H9 (cell line): ENCODE results near the gene SSTR3. TPM values are rescaled to one million over a fixed set of nuclear protein-coding genes. Genes with fewer than 3 reads are reported as not detected.

ENCODE experiments used
- DNase-seq: peaks from one replicate; pipeline ENCODE4 v3.0.0-alpha.2; 2017
- H2AFZ ChIP-seq: one replicate; pipeline ENCODE4 v1.6.1; 2013; ENCODE audit warnings: mild to moderate bottlenecking, low read length, control low read depth, moderate library complexity
- H2AK5ac ChIP-seq: 2 replicates; pipeline ENCODE4 v1.6.1; 2013; ENCODE audit warnings: low read length, control low read depth, mixed read lengths; ENCODE audit not compliant: insufficient read length
- H2BK120ac ChIP-seq: one replicate; pipeline ENCODE4 v1.6.1; 2013; ENCODE audit warnings: low read depth, mild to moderate bottlenecking, low read length, control low read depth, inconsistent platforms; ENCODE audit not compliant: poor library complexity, severe bottlenecking
- H2BK12ac ChIP-seq: 2 replicates; pipeline ENCODE4 v1.6.1; 2013; ENCODE audit warnings: low read length, control low read depth, mixed read lengths, low read depth; ENCODE audit not compliant: insufficient read length
- H2BK15ac ChIP-seq: 2 replicates; pipeline ENCODE4 v1.6.1; 2013; ENCODE audit warnings: low read depth, low read length, control low read depth
- H2BK20ac ChIP-seq: one replicate; pipeline ENCODE4 v1.6.1; 2013; ENCODE audit warnings: low read depth, mild to moderate bottlenecking, low read length, control low read depth, inconsistent platforms; ENCODE audit not compliant: poor library complexity, severe bottlenecking
- H2BK5ac ChIP-seq: 2 replicates; pipeline ENCODE4 v1.6.1; 2013; ENCODE audit warnings: low read length, control low read depth, mixed read lengths; ENCODE audit not compliant: insufficient read length
- H3K14ac ChIP-seq: 2 replicates; pipeline ENCODE4 v1.6.1; 2013; ENCODE audit warnings: low read length, control low read depth; ENCODE audit not compliant: insufficient read depth
- H3K18ac ChIP-seq: 2 replicates; pipeline ENCODE4 v1.6.1; 2013; ENCODE audit warnings: low read depth, mild to moderate bottlenecking, mixed read lengths, low read length, control low read depth; ENCODE audit not compliant: insufficient read length
- H3K23ac ChIP-seq: 2 replicates; pipeline ENCODE4 v1.6.1; 2013; ENCODE audit warnings: low read length, control low read depth, mixed read lengths, low read depth; ENCODE audit not compliant: insufficient read length
- H3K23me2 ChIP-seq: 2 replicates; pipeline ENCODE4 v1.6.1; 2013; ENCODE audit warnings: low read depth, mild to moderate bottlenecking, mixed read lengths, low read length, control low read depth; ENCODE audit not compliant: insufficient read length, poor library complexity, severe bottlenecking
- H3K27ac ChIP-seq: 2 replicates; pipeline ENCODE4 v1.5.1; 2013; ENCODE audit warnings: low read length, control low read depth, mixed read lengths, low read depth; ENCODE audit not compliant: insufficient read length
- H3K27me3 ChIP-seq: 2 replicates; pipeline ENCODE4 v1.6.1; 2013; ENCODE audit warnings: low read length, control low read depth, inconsistent platforms; ENCODE audit not compliant: insufficient read depth
- H3K4ac ChIP-seq: 2 replicates; pipeline ENCODE4 v1.6.1; 2013; ENCODE audit warnings: low read depth, mild to moderate bottlenecking, control low read depth, inconsistent platforms, low read length, moderate library complexity
- H3K4me1 ChIP-seq: 2 replicates; pipeline ENCODE4 v1.6.1; 2013; ENCODE audit warnings: low read length, control low read depth, inconsistent platforms; ENCODE audit not compliant: insufficient read depth
- H3K4me2 ChIP-seq: 2 replicates; pipeline ENCODE4 v1.6.1; 2013; ENCODE audit warnings: low read length, control low read depth, mixed read lengths; ENCODE audit not compliant: insufficient read length, insufficient read depth
- H3K56ac ChIP-seq: 2 replicates; pipeline ENCODE4 v1.6.1; 2013; ENCODE audit warnings: low read depth, mild to moderate bottlenecking, mixed read lengths, low read length, control low read depth; ENCODE audit not compliant: insufficient read length
- H3K79me1 ChIP-seq: 2 replicates; pipeline ENCODE4 v1.6.1; 2013; ENCODE audit warnings: low read depth, mild to moderate bottlenecking, moderate library complexity, low read length, control low read depth, inconsistent platforms; ENCODE audit not compliant: insufficient read depth, poor library complexity, severe bottlenecking
- H3K79me2 ChIP-seq: 2 replicates; pipeline ENCODE4 v1.6.1; 2013; ENCODE audit warnings: low read length, control low read depth, inconsistent platforms; ENCODE audit not compliant: insufficient read depth
- H3K9ac ChIP-seq: 2 replicates; pipeline ENCODE4 v1.6.1; 2013; ENCODE audit warnings: low read length, control low read depth, mixed read lengths; ENCODE audit not compliant: insufficient read length; ENCODE audit errors: extremely low read depth
- H3K9me3 ChIP-seq: one replicate; pipeline ENCODE4 v1.6.1; 2013; ENCODE audit warnings: low read depth, low read length, inconsistent platforms; ENCODE audit not compliant: control insufficient read depth
- H3T11ph ChIP-seq: one replicate; pipeline ENCODE4 v1.6.1; 2013; ENCODE audit warnings: mild to moderate bottlenecking, low read length, control low read depth, inconsistent platforms
- H4K20me1 ChIP-seq: one replicate; pipeline ENCODE4 v1.6.1; 2013; ENCODE audit not compliant: control insufficient read depth, insufficient read length, insufficient read depth
- H4K5ac ChIP-seq: 2 replicates; pipeline ENCODE4 v1.6.1; 2013; ENCODE audit warnings: low read depth, mild to moderate bottlenecking, mixed read lengths, low read length, control low read depth; ENCODE audit not compliant: insufficient read length
- H4K8ac ChIP-seq: replicated peaks from 2 replicates; pipeline ENCODE4 v1.6.1; 2013; ENCODE audit warnings: low read length, control low read depth, mixed read lengths, low read depth; ENCODE audit not compliant: insufficient read length
- H4K91ac ChIP-seq: 2 replicates; pipeline ENCODE4 v1.6.1; 2013; ENCODE audit warnings: low read depth, mild to moderate bottlenecking, moderate library complexity, mixed read lengths, low read length, control low read depth; ENCODE audit not compliant: insufficient read length
- H3K27ac Mint-ChIP-seq, 3 experiments: 2 replicates in 2 of 3; 3 replicates in 1 of 3; pipeline ENCODE4 v1.8.0; 2020 to 2021; ENCODE audit warnings: mixed read lengths in 3 of 3, mild to moderate bottlenecking in 1 of 3, moderate library complexity in 1 of 3
- H3K27me3 Mint-ChIP-seq: 2 replicates; pipeline ENCODE4 v1.8.0; 2021; ENCODE audit warnings: low read depth, mild to moderate bottlenecking, moderate library complexity, mixed read lengths
- H3K36me3 Mint-ChIP-seq, 3 experiments: 2 replicates in 2 of 3; 3 replicates in 1 of 3; pipeline ENCODE4 v1.8.0; 2020 to 2021; ENCODE audit warnings: low read depth in 3 of 3, mixed read lengths in 3 of 3; ENCODE audit not compliant: insufficient read depth in 1 of 3
- H3K4me1 Mint-ChIP-seq, 2 experiments: 2 replicates each; pipeline ENCODE4 v1.8.0; 2020; ENCODE audit warnings: mixed read lengths in 2 of 2
- H3K4me3 Mint-ChIP-seq, 2 experiments: 2 replicates in 1 of 2; 3 replicates in 1 of 2; pipeline ENCODE4 v1.8.0; 2020 to 2021; ENCODE audit warnings: mild to moderate bottlenecking in 2 of 2, mixed read lengths in 2 of 2, moderate library complexity in 1 of 2
- H3K9me3 Mint-ChIP-seq, 2 experiments: 2 replicates in 1 of 2; 3 replicates in 1 of 2; pipeline ENCODE4 v1.8.0; 2020; ENCODE audit warnings: mild to moderate bottlenecking in 2 of 2, mixed read lengths in 2 of 2, moderate library complexity in 1 of 2
- WGBS: extraction: QIAGEN DNeasy Blood & Tissue Kit; methylation state at CpG from one replicate; pipeline ENCODE4 v1.1.7; 2013; ENCODE audit warnings: missing lambda C conversion rate, low lambda C conversion rate, mixed read lengths; ENCODE audit not compliant: insufficient read length; ENCODE audit errors: extremely low coverage; 5-methylcytosine and 5-hydroxymethylcytosine counted together
- total RNA-seq: library from RNA; stranded (reverse); gene quantifications from 2 replicates; pipeline ENCODE4 v1.2.1, GENCODE V29; 2021
- TF ChIP-seq, protein P1 (sequence below): fragments of 200-600 bp; sonication (generic); conservative IDR thresholded peaks from 3 replicates; pipeline ENCODE4 v1.8.0; 2021; ENCODE audit warnings: antibody characterized with exemption, mild to moderate bottlenecking

The SSTR3 gene
- total RNA-seq, 1 experiment from 2014 or later, result 0.68 TPM

DNA sequence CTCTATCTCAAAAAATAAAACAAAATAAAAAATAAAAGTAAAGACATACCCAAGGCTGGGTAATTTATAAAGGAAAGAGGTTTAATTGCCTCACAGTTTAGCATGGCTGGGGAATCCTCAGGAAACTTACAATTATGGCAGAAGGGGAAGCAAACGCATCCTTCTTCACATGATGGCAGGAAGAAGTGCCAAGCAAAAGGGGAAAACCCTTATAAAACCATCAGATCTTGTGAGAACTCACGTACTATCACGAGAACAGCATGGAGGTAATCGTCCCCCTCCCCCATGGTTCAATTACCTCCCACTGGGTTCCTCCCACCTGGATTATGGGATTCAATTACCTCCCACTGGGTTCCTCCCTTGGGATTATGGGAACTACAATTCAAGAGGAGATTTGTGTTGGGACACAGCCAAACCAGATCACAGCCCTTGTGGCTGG is 8.3 kb upstream of the SSTR3 start:
- Histone ChIP-seq H4K91ac (no peak overlapping the region), H2AFZ (no peak overlapping the region), H3K14ac (no peak overlapping the region), H2BK12ac (no peak overlapping the region), H3K9me3 (no peaks in the 10 kb centered on the region), H3K4me1 (no peaks in the 10 kb centered on the region), H3K18ac (no peak overlapping the region), H2AK5ac (no peak overlapping the region), H3K4me2 (no peak overlapping the region), H3K79me1 (no peaks in the 10 kb centered on the region), H3K9ac (no peak overlapping the region), H4K20me1 (no peaks in the 10 kb centered on the region), H4K8ac (no peak overlapping the region), H4K5ac (no peak overlapping the region), H3K56ac (no peak overlapping the region), H3T11ph (no peak overlapping the region), H3K4ac (no peak overlapping the region), H3K79me2 (no peaks in the 10 kb centered on the region), H2BK15ac (no peak overlapping the region), H3K27me3 (no peaks in the 10 kb centered on the region), H2BK20ac (no peak overlapping the region), H3K23me2 (no peaks in the 10 kb centered on the region), H2BK5ac (no peak overlapping the region), H3K23ac (no peak overlapping the region), H3K27ac (no peak overlapping the region), H2BK120ac (no peak overlapping the region)
- Mint-ChIP-seq H3K4me3 (no peak overlapping the region), H3K9me3 (no peaks in the 10 kb centered on the region), H3K27me3 (peaks cover 48% of the 10 kb centered on the region), H3K27ac (peak overlapping the region in 1 of 3 experiments; percentile 20; a peak in 2 of 7 replicates), H3K36me3 (no peaks in the 10 kb centered on the region; a peak in 1 of 7 replicates), H3K4me1 (peaks cover 15 to 25% of the 10 kb centered on the region in 2 experiments)
- DNase-seq, result no peak
- TF ChIP-seq, protein P1, sequence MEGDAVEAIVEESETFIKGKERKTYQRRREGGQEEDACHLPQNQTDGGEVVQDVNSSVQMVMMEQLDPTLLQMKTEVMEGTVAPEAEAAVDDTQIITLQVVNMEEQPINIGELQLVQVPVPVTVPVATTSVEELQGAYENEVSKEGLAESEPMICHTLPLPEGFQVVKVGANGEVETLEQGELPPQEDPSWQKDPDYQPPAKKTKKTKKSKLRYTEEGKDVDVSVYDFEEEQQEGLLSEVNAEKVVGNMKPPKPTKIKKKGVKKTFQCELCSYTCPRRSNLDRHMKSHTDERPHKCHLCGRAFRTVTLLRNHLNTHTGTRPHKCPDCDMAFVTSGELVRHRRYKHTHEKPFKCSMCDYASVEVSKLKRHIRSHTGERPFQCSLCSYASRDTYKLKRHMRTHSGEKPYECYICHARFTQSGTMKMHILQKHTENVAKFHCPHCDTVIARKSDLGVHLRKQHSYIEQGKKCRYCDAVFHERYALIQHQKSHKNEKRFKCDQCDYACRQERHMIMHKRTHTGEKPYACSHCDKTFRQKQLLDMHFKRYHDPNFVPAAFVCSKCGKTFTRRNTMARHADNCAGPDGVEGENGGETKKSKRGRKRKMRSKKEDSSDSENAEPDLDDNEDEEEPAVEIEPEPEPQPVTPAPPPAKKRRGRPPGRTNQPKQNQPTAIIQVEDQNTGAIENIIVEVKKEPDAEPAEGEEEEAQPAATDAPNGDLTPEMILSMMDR, result no peak
- no CpG with 5 or more reads among the region's 4 CpGs for WGBS
